Fibroblast of skin of left quadriceps (primary cell): Measurements from ENCODE around the gene THAP6.
A peak's percentile ranks its signal among the peaks of the same experiment; 100 is the strongest.
"Not testable (repeated sequence)": the region's sequence is repeated elsewhere in the genome, so short reads cannot be mapped to it uniquely, and the experiment has no call there.

Experiments used
- DNase-seq, 2 experiments: peaks; one replicate each; pipeline ENCODE4 v3.0.0-alpha.2; 2013; ENCODE audit warnings: low read depth in 2 of 2

The THAP6 gene, protein sequence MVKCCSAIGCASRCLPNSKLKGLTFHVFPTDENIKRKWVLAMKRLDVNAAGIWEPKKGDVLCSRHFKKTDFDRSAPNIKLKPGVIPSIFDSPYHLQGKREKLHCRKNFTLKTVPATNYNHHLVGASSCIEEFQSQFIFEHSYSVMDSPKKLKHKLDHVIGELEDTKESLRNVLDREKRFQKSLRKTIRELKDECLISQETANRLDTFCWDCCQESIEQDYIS

DNA sequence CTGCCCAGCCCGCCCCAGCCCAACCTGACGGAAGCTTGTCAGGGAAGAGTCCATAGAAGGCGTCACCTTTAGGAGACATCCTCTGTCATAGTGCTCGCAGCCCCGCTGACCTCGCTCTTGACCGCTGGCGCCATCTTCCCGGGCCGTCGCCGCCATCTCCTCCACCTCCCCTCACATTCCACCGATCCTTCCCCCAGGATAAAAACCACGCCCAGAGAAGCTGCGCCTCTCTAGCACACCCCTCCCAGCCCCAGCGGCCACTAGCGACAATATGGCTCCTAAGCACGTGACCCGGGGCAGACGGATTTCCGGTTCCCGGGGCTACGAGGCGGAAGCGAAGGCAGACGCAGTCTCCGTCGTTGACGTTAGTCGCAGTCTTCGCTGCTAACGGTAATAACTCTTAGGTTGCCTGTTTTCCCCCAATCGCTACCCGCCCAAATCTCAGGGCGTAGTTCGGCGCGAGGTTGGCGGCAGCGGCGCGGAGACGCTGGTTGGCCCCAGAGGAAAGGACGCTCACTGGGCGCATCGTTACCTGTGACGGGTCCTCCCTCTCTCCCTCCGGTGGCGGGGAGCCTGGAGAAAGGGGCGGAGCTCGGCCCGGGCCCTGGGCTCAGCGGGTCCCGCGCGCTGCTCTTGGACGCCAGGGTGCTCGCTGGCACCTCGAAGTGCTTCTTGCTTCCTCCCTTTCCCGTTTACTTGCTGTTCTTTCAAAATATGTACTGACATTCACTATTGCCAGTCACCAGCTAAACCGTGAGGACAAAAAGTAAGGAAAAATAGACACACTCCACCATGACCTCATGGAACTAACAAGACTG lies at the start of gene THAP6, which contains the start of gene RCHY1:
Gene THAP6, plus strand, starts transcription at position 343 of the 818 bp plus-strand sequence. CDS start 980 bp downstream, outside the sequence.
Gene RCHY1, minus strand, starts transcription at position 273 of the 818 bp plus-strand sequence. Its CDS starts 117 bp downstream, at position 156.
- peak; percentile 89 to 90 for DNase-seq

DNA sequence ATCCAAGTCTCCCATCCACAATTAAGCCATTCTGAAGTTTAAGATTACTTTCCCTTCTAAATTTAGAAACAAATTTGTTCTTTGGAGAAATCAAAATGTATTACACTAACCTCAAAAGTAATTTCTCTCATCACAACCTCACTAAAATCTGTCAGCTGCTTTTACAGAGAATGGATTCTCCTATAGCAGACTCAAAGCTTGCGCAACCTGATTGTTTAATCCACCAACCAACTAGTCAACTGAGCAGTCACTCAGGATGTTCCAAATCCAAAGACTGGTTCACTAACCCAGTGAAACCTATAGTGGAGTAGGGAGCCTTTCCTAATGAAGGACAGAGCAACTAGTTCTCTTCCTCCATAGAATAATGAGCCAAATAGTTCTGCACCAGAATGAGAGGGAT lies 44.4 kb upstream of the THAP6 start:
- DNase-seq: no peak

DNA sequence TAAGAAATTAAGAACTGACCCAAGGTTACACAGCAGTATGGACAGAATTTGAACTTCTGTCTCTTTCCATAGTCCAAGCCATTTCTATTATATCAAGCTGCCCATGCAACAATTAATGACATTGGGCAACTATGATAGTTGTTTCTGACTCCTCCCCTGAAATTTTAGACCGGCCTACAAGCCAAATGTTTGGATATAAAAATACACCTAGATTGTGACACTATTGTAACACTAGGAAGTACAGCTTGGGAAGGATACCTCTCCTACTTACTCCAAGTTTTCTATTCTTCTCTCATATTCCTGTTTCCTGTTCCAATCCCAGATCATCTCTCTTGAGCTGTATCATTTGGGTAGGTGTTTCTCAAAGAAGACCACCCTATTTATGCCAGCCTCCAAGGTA lies 43.5 kb upstream of the THAP6 start:
- no peak for DNase-seq

DNA sequence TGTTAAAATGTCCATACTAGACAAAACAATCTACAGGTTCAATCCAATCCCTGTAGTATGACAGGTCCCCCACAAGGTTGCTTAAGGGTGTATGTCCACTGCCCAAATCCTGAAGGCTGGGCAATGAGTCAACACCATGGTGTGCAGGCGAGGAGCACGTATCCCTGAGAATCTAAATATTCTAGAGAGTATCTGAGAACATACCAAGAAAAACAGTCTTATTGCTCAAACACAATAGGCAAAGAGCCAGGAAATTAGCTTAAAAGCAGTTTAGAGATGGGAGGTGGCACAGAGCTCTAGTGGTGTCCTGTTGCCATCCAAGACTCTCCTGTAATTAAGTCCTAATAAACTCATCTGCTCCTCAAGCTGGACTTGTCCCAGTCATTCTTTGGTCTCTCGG lies 37.1 kb upstream of the THAP6 start:
- no peak for DNase-seq

DNA sequence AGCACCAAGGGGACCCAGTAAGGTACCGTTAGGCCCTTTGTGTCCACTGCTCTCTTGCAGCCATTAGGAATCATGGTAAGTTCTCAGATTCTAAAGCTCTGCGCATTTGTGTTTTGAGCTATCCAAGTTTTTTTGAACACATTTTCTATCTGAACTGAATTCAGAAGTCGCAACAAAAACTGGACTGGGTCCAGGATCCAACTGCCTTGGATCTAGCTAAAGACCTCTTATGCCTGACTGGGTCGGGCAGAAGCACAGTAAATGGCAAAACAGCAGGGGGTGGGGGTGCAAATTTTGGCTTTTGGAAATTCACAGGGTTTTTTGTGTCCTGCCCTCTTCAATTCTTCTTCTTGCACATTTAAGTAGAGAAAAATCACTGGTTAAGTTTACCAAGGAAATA lies 30.1 kb upstream of the THAP6 start:
- DNase-seq: no peak

DNA sequence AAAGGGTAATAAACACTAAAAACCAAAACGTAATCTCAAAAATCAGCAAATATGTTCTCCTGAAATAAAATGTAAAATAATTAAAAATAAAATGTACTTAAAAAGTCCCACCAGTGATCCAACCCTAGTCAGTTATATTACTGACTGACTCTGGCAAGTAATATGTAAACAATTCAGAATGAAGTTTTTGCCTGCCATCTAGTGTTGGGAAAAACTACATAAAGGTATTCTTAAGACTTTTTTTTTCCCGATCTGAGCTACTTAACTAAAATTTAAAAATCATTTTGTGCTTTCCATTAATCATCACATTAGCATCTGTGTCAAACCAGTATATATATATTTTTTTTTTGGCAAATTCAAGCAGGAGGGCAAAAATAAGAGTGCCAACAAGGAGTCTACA lies 24.1 kb upstream of the THAP6 start:
- no peak for DNase-seq

DNA sequence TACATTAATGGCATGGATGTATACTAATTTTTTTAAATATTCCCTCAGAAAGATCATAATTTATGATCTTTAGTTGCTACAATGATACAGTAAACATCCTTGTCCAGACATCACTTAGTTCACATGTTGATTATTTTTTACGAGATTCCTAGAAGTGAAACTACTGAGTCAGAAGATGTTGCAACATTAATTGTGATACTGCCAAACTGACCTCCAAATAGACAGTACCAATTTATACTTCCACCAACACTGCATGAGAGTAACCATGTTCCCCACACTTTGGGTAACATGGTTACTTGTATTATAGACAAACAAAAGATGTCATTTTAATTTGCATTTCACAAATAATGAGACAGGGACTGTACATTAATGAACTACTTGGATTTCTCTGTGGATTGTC lies 19.7 kb upstream of the THAP6 start:
- DNase-seq: no peak

DNA sequence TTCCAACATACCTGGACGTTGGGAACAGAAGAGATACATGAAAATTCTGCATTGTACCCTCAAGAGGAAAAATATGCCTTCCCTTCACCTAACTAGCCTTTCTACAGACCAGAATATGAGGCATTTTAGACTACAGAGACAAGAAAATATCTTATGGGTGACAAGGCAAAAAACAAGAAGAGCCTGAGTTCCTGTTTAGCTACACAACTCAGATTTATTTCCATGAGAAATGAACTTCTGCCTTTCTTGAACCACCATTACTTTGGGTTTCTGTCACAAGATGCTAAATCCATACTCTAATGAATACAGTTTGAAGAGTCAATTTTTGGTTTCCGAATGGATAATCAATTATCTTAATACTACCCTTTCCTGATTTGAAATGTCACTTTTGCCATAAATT lies 18.8 kb upstream of the THAP6 start:
- DNase-seq: no peak

DNA sequence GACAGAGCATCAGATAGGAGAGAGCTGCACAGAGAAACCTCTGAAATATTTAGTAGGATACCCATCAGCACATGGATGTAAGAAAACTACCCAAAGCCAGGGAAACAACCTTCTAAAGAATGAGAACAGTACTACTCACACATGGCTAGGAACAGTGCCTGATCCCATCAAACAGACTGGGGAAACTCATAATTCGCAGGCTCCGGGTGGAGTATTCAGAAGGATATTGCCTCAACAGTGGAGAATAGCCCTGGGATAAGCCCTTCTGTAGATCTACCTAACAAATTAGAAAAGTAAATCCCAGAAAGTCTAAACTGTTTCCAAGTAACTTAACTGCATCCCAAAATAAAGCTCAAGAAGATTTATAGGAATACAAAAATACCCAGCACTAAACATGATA lies 17.9 kb upstream of the THAP6 start:
- DNase-seq: no peak

DNA sequence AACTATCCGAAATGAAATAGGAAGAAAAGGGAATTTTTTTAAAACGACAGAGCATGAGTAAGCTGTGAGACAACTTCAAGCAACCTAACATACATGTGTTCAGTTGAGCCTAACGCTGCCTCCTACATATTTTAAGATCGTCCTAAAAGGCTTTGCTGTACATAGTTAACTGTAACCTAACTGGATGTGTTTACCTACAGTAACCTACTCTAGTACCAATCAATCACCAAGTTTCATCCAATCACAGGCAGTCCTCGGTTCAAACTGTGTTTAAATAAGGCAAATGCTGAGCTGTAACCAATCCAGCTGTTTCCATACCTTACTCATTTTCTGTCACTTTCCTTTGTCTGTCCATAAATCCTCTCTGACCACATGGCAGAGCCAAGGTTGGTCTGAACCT lies 17.1 kb upstream of the THAP6 start:
- DNase-seq: no peak

DNA sequence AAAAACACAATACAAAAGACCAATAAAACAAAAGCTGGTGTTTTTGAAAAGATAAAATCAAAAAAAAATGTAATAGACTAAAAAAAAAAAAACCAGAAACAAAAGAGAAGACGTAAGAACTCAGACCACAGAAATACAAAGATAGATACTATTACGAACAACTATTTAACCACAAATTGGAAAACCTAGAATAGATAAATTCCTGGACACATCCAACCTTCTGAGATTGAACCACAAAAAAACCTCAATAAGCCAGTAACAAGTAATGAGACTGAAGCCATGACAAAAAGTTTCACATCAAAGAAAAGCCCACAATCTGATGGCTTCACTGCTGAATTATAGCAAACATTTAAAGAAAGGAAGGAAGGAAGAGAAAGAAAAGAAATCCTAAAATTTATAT lies 16.2 kb upstream of the THAP6 start:
- DNase-seq: no peak

DNA sequence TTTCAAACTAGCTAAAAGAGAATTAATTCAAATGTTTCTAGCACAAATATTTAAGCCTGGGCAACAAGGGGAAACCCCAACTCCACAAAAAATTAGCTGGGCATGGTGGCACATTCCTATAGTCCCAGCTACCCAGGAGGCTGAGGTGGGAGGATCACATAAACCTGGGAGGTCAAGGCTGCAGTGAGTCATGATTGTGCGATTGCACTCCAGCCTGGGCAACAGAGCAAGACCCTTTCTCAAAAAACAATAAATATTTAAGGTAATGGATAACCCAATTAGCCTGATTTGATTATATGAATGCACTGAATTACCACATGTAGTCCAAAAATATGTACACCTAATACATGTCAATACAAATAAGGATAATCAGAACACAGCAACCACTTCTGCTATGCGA lies 14.4 kb upstream of the THAP6 start:
- no peak for DNase-seq

DNA sequence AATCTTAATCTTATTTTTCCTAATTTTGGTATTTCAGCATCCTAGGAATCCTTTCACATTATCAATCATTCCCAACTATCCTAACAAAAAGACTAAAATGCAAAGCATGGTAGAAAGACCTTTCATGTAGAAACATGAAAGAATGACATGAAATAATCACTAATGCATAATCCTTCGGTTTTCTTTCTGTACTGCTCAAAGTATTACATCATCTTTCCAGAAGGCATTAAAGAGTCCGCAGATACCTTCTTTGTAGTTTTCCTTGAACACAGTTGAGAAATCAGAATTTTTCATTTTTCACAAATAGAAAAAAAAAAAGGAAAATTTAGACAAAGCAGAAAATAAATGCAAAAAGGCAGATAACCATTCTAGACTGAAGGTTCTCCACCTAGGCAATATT lies 11.6 kb upstream of the THAP6 start:
- DNase-seq: no peak

DNA sequence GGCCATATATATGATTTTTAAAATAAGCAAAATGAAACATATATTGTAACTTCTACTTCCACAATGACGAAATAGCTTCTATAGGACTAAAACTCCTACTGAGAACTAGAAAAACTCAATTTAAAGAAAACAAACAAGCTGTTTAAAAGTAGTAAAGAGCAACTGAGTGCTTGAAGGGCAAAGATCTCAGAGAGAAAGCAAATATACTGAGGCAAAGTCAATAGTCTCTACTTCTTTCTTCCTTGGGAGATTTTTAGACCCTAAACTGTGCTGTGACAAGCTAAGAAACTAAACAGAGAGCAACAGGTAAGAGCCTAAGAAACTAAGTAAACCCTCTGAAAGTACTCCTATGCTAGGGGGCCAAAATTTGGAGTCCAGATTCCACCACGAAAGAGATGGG lies 8.6 kb upstream of the THAP6 start:
- DNase-seq: no peak

DNA sequence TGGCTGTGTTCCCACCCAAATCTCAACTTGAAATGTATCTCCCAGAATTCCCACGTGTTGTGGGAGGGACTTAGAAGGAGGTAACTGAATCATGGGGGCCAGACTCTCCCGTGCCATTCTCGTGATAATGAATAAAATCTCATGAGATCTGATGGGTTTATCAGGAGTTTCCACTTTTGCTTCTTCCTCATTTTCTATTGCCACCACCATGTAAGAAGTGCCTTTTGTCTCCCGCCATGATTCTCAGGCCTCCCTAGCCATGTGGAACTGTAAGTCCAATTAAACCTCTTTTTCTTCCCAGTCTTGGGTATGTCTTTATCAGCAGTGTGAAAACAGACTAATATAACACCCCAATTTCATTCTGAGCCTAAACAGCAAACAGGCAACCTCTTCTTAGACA lies 4.7 kb upstream of the THAP6 start:
- not testable (repeated sequence) for DNase-seq

DNA sequence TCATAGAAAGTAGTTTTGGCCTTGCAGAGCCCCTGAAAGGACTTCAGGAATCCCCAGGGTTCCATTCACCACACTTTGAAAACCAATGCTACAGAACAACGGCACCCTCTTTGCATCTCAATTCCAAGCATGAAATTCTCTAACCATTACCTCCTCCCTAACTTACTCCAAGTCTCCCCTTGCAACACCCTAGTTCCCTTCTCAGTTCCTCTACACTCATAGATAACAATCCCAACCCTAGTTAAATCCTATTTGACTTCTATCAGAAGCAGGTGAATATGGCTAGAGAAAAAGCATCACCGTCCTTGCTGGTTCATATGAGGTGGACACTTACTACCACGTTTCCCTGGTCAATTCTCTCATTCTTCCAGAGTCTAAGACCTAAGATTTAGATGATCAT lies 2.4 kb upstream of the THAP6 start:
- DNase-seq: no peak

DNA sequence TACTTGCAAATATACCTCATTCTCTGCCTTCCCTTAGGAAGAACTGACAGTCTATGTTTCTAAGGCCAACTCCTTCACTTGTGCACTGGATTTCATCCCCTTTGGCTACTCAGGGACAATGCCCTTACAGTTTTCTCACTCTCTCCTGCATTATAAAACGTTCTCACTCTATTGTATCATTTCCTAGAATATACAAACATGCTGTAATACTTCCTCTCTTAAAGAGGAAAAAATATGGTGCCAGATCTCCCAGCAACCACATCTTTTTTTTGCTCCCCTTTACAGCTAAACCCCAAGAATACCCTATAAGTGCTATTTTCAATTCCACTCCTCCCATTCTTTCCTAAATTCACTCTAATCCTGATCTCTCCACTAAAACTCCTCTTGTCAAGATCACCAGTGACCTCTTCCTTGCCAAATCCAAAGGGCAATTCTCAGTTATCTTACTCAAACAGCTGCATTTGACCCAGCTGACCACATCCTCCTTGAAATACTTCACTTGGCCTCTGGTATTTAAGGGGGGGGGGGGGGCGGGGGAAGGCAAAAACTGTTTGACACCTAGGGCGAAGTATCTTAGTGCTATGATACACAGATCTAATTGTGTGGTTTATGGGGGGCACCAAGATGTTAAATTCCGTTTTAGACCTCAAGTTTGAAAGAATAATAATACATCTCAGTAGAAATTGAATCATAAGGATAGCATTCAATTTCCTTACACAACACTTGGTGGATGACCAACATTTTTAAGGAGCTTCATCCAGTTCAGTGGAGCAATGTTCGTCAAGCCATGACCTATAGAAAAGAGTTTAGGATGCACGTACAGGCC lies 1.7 kb upstream of the THAP6 start:
- no peak for DNase-seq

DNA sequence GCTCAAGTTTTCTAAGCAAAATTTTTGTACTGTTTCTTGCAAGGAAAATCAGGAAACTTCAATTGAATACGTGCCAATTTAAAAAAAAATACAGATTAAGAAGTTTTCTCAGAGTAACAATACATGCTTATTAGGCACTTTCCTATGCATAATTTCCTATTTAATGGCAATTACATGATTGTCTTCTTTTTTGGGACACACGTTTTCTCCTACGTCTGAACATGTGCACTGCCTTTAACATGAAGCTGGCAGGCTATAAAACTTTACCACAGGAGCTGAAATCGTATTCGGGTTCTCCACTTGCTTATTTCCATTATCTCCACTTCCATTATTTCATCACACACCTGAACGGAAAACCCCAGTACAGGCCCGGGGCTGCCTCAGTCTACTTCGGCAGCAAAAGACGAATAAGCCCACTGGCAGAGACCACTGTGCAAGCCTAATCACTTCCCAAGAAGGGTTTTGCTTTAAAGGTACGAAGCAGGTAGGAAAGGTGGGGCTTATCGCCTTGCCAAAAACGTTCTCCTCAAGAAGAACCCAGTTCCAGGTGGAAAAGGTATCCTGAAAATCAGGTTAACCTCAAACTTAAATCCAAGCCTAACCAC lies 645 bp upstream of the THAP6 start:
- DNase-seq: no peak

DNA sequence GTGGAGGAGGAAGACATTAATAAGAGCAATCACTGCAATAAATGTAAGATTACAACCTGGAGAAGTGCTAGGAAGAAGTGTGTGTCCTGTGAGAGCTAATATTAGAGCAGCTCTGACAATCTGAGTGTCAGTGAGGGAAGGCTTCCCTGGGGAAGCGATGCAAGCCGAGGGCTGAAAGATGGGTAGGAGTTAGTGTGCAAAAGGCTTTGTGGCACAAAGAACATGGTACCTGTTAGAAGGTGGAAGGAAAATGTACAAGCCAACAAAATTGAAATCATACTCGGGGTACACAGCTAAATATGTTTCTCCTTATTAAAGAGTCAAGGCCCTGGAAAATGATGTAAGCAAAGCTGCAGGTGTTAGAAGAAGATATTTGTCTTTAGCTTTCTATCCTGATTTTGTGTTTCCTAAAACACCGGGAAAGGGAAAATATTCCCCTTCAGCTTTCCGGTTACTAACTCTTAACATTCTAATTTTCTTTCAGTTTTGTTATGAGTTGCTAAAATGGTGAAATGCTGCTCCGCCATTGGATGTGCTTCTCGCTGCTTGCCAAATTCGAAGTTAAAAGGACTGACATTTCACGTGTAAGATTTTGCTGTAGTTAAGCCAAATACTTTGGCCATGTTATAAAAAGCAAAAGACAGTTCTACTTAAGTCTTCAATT lies 808 bp downstream of the THAP6 start:
- DNase-seq: no peak

DNA sequence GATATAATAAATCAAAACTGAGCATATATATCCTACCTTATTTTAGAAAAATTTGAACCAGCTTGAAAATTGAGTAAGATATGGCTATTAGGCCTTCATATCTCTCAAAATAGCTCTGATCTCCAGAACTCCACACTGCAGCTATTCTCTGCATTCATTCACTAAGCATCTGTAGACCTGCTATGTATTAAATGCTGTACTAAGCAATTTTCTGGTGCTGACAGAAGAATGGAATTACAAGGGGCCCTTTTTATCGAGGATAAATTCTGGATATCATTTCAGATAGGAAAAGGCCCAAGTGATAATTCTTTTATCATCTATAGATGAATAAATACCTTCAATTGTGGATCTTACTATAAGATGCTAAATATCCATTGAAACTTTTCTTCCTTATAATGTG lies 1.9 kb downstream of the THAP6 start:
- DNase-seq: no peak

DNA sequence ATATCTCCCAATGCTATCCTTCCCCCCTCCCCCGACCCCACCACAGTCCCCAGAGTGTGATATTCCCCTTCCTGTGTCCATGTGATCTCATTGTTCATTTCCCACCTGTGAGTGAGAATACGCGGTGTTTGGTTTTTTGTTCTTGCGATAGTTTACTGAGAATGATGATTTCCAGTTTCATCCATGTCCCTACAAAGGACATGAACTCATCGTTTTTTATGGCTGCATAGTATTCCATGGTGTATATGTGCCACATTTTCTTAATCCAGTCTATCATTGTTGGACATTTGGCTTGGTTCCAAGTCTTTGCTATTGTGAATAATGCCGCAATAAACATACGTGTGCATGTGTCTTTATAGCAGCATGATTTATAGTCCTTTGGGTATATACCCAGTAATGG lies 5.2 kb downstream of the THAP6 start:
- not testable (repeated sequence) for DNase-seq

DNA sequence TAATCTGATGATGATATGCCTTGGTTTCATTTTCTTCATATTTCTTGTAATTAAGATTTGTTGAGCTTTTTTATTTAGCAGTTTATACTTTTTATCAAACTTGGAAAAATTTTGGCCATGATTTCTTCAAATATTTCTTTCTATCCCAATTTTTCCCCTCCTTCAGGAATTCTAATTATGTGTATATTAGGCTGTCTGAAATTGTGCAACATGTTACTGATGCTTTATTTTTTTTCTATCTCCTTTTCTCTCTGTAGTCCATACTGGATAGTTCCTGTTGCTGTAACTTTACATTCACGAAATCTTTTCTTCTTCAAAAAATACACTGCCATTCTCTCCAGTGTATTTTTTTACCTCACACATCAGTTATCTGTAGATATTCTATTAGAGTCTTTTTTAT lies 10.8 kb downstream of the THAP6 start:
- no peak for DNase-seq
